ENCODE measurements around the gene ANKRD40.

- no peak for TF ChIP-seq CTCF (IDR thresholded peaks at IDR 0.05; ENCODE audit: low read length)
- TF ChIP-seq EZH2 (IDR thresholded peaks at IDR 0.05; ENCODE audit: borderline replicate concordance, low read length) = no peak
Measured at GRCh38 chr17:50692448-50693035, 15.2 kb downstream of the ANKRD40 start.

Measured in OCI-LY1 (cell line).